H1 (cell line): ENCODE data around the gene PPARGC1A. TPM values are rescaled to one million over a fixed set of nuclear protein-coding genes. Genes with fewer than 3 reads are reported as not detected.

Experiments used
- CHD2 ChIP-seq: IDR thresholded peaks from 2 replicates; pipeline ENCODE4 v1.6.1; 2012; ENCODE audit warnings: low read length, improper control_type of control experiment
- GABPA ChIP-seq: IDR thresholded peaks from 2 replicates; pipeline ENCODE4 v1.6.1; 2011; ENCODE audit warnings: mild to moderate bottlenecking, low read length, moderate library complexity, borderline replicate concordance; ENCODE audit not compliant: insufficient read depth
- JUN ChIP-seq: IDR thresholded peaks from 2 replicates; pipeline ENCODE4 v1.6.1; 2011; ENCODE audit warnings: low read depth, mild to moderate bottlenecking, improper control_type of control experiment, low read length
- TBP ChIP-seq: IDR thresholded peaks from 2 replicates; pipeline ENCODE4 v1.6.1; 2011; ENCODE audit warnings: low read depth, low read length, improper control_type of control experiment
- polyA plus RNA-seq, 7 experiments: library from polyadenylated mRNA; depleted of rRNA in 3 of 7; stranded (reverse) in 5 of 7; unstranded in 2 of 7; fragments of >200 nt in 5 of 7; fragments of 200-250 nt in 2 of 7; gene quantifications; 1 replicate in 5 of 7; 2 replicates in 1 of 7; 4 replicates in 1 of 7; pipeline versions ENCODE4 v1.2.1 to v1.2.3, GENCODE V29; 2011 to 2013; ENCODE audit warnings: missing spikeins in 2 of 7, mixed read lengths in 2 of 7
- total RNA-seq: library from RNA; stranded (reverse); fragmentation: NEBNext Ultra II Directional; extraction: Animal tissue kit (Norgen Biotek cat#: 25700); gene quantifications from 2 replicates; pipeline ENCODE4 v1.2.1, GENCODE V29; 2021

PPARGC1A gene
- total and polyA plus RNA-seq, 2 of the 8 experiments (the other 6 are each of a cell fraction or from before 2014, with no cell fraction given): 0.54 to 1.4 TPM

DNA sequence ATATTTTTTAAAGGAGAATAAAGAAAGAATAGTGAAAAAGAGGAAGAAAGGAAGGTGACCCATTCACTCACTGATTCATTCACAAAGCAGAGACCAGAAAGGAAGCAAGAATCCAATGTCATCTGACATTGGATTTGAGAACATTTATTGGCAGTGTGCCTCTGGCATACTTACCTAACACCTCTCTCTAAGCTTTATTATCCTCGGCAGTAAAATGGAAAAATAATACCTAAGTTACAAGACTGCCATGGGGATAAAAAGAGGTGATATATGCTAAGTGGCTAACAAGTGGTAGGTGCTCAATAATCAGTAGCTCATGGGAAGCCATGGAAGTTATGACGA lies 41.6 kb upstream of the PPARGC1A start (continued):
- TF ChIP-seq GABPA: no peak
- no peak for TF ChIP-seq TBP
- TF ChIP-seq CHD2: no peak
- TF ChIP-seq JUN: no peak
